BJ (cell line): Measurements from ENCODE around the gene CHST10. TPM values are rescaled to one million over a fixed set of nuclear protein-coding genes. Genes with fewer than 3 reads are reported as not detected.

Experiments
- CTCF ChIA-PET: fragments of 350-600 bp; formaldehyde crosslinking; extraction: SDS; loops from one replicate; lab custom pipeline; 2021; ENCODE audit warnings: antibody characterized with exemption, inconsistent platforms; lab: Yijun Ruan, JAX
- POLR2A ChIA-PET: fragments of 300-600 bp; sonication (Branson Sonifier 250); formaldehyde crosslinking; extraction: SDS; loops from one replicate; lab custom pipeline; 2021; ENCODE audit warnings: antibody characterized with exemption; lab: Charles Lee
- DNase-seq: peaks from one replicate; pipeline ENCODE4 v3.0.0-alpha.2; 2011; ENCODE audit warnings: low read depth
- H3K27me3 ChIP-seq: 2 replicates; pipeline ENCODE4 v1.6.0; 2011; ENCODE audit warnings: low read length; ENCODE audit not compliant: control insufficient read depth, insufficient read depth
- H3K36me3 ChIP-seq: 2 replicates; pipeline ENCODE4 v1.5.1; 2011; ENCODE audit warnings: low read length; ENCODE audit not compliant: control insufficient read depth, insufficient read depth
- H3K4me3 ChIP-seq: 2 replicates; pipeline ENCODE4 v1.5.1; 2011; ENCODE audit warnings: low read depth, mild to moderate bottlenecking, control low read depth, low read length
- CTCF ChIP-seq: IDR thresholded peaks from 2 replicates; pipeline ENCODE4 v1.5.1; 2011; ENCODE audit warnings: low read depth, mild to moderate bottlenecking, control low read depth, inconsistent platforms, low read length, moderate library complexity; ENCODE audit not compliant: insufficient read depth
- polyA plus RNA-seq: library from polyadenylated mRNA; depleted of rRNA; stranded (reverse); fragments of >200 nt; gene quantifications from 2 replicates; pipeline ENCODE4 v1.2.3, GENCODE V29; 2011

CHST10 gene
- polyA plus RNA-seq, 1 experiment, result 11.7 TPM

- POLR2A ChIA-PET, result no interaction called here
- CTCF ChIA-PET, result interaction anchor here (1.5 to 2.4 kb wide), 2 partner anchors 12 to 148 kb away, joined by 3 to 10 read pairs; no protein-coding TSS in a partner anchor
- DNase-seq, result no peak
- Histone ChIP-seq H3K4me3 (no peak overlapping the region), H3K36me3 (peaks cover 8% of the 10 kb centered on the region), H3K27me3 (no peaks in the 10 kb centered on the region)
- no peak for TF ChIP-seq CTCF
Measured at GRCh38 chr2:100409975-100410647, 7.4 kb downstream of the CHST10 start.

DNA sequence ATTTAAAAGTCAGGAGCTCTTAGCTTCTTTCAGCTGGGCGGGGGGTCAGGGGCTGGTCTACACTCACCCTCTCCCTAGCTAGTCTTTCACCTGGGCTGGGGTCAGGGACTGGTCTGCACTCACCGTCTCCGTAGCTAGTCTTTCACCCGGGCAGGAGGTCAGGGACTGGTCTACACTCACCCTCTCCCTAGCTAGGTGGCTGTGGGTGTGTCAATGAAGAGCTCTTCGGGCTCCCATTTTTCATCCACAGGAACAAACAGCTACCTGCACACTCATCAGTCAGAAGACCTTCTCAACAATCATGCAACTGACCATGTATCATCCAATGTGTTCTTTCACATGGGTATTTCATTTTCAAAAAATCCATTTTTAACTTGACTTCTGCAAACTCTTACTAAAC is 8.0 kb downstream of the CHST10 start:
- TF ChIP-seq CTCF, result no peak
- Histone ChIP-seq H3K27me3 (no peaks in the 10 kb centered on the region), H3K36me3 (peaks cover 8% of the 10 kb centered on the region), H3K4me3 (no peak overlapping the region)
- CTCF ChIA-PET, result interaction anchor here (1.5 to 2.4 kb wide), 2 partner anchors 12 to 147 kb away, joined by 3 to 10 read pairs; no protein-coding TSS in a partner anchor
- no peak for DNase-seq
- POLR2A ChIA-PET, result no interaction called here

GRCh38 chr2:100408941-100409340 is 8.5 kb downstream of the CHST10 start:
- H3K4me3 ChIP-seq, result no peak overlapping the region
- ChIA-PET CTCF (interaction anchor here (1.5 to 2.4 kb wide), 2 partner anchors 13 to 147 kb away, joined by 3 to 10 read pairs; no protein-coding TSS in a partner anchor), POLR2A (no interaction called here)
- no peak for TF ChIP-seq CTCF
- H3K36me3 ChIP-seq, result peaks cover 9% of the 10 kb centered on the region
- H3K27me3 ChIP-seq, result no peaks in the 10 kb centered on the region
- no peak for DNase-seq

- Histone ChIP-seq H3K4me3 (no peak overlapping the region), H3K36me3 (peaks cover 9% of the 10 kb centered on the region), H3K27me3 (no peaks in the 10 kb centered on the region)
- no peak for TF ChIP-seq CTCF
- POLR2A ChIA-PET, result no interaction called here
- DNase-seq, result no peak
- CTCF ChIA-PET, result interaction anchor here (0.6 to 2.4 kb wide), 3 partner anchors 9 to 146 kb away, joined by 3 to 10 read pairs (median 4); no protein-coding TSS in a partner anchor
Measured at GRCh38 chr2:100408104-100408503, 9.4 kb downstream of the CHST10 start.

GRCh38 chr2:100407563-100407962 is 9.9 kb downstream of the CHST10 start:
- Histone ChIP-seq H3K27me3 (no peaks in the 10 kb centered on the region), H3K36me3 (peaks cover 9% of the 10 kb centered on the region), H3K4me3 (no peak overlapping the region)
- DNase-seq, result no peak
- CTCF ChIA-PET, result interaction anchor here (0.6 to 2.4 kb wide), 4 partner anchors 9 to 145 kb away, joined by 3 to 10 read pairs (median 4); no protein-coding TSS in a partner anchor
- POLR2A ChIA-PET, result no interaction called here
- TF ChIP-seq CTCF, result no peak
